Measurements from ENCODE around the gene ENKD1.

Gene ENKD1

GRCh38 chr16:67628216-67628615 is 38.3 kb downstream of the ENKD1 start:
- TF ChIP-seq TEAD4 (IDR thresholded peaks at IDR 0.05) (no peak), FOXM1 (IDR thresholded peaks at IDR 0.05; ENCODE audit: borderline replicate concordance, low read depth) (no peak), NFIC (IDR thresholded peaks at IDR 0.05) (no peak), TCF12 (IDR thresholded peaks at IDR 0.05; ENCODE audit: low read depth) (no peak), CREB1 (IDR thresholded peaks at IDR 0.05; ENCODE audit: low read depth) (no peak), REST (IDR thresholded peaks at IDR 0.05; ENCODE audit: low read depth) (no peak), RAD21 (IDR thresholded peaks at IDR 0.05; ENCODE audit: low read depth) (no peak), EP300 (IDR thresholded peaks at IDR 0.05; ENCODE audit: borderline replicate concordance) (no peak), CEBPB (IDR thresholded peaks at IDR 0.05) (no peak), EGR1 (IDR thresholded peaks at IDR 0.05) (no peak)

- TF ChIP-seq CEBPB (IDR thresholded peaks at IDR 0.05) (no peak), TCF12 (IDR thresholded peaks at IDR 0.05; ENCODE audit: low read depth) (no peak), TEAD4 (IDR thresholded peaks at IDR 0.05) (no peak), ZBTB7A (IDR thresholded peaks at IDR 0.05; ENCODE audit: low read depth) (no peak), EP300 (IDR thresholded peaks at IDR 0.05; ENCODE audit: borderline replicate concordance) (no peak), MAX (IDR thresholded peaks at IDR 0.05) (no peak), YY1 (IDR thresholded peaks at IDR 0.05; ENCODE audit: low read depth) (no peak), TAF1 (IDR thresholded peaks at IDR 0.05; ENCODE audit: low read depth) (no peak), NFIC (IDR thresholded peaks at IDR 0.05) (no peak), USF1 (IDR thresholded peaks at IDR 0.05) (no peak), REST (IDR thresholded peaks at IDR 0.05; ENCODE audit: low read depth) (no peak), CREB1 (IDR thresholded peaks at IDR 0.05; ENCODE audit: low read depth) (no peak), FOXM1 (IDR thresholded peaks at IDR 0.05; ENCODE audit: borderline replicate concordance, low read depth) (no peak), RAD21 (IDR thresholded peaks at IDR 0.05; ENCODE audit: low read depth) (no peak), EGR1 (IDR thresholded peaks at IDR 0.05) (no peak)
These were observed 52.7 kb downstream of the ENKD1 start for GRCh38 chr16:67613808-67614207.
